HFF-Myc (cell line): ENCODE results near the gene PER3.

ENCODE experiments used
- DNase-seq: peaks from one replicate; pipeline ENCODE4 v3.0.0-alpha.2; 2011; ENCODE audit warnings: low read depth; ENCODE audit errors: extremely low read depth
- H3K4me3 ChIP-seq: replicated peaks from 2 replicates; pipeline ENCODE4 v1.5.1; 2011; ENCODE audit warnings: low read depth, mild to moderate bottlenecking, control low read depth, low read length
- TF ChIP-seq, protein P1 (sequence below): IDR thresholded peaks from 2 replicates; pipeline ENCODE4 v1.5.1; 2012; ENCODE audit warnings: mild to moderate bottlenecking, low read depth, low read length, control low read depth; ENCODE audit errors: missing control alignments

PER3 gene

DNA sequence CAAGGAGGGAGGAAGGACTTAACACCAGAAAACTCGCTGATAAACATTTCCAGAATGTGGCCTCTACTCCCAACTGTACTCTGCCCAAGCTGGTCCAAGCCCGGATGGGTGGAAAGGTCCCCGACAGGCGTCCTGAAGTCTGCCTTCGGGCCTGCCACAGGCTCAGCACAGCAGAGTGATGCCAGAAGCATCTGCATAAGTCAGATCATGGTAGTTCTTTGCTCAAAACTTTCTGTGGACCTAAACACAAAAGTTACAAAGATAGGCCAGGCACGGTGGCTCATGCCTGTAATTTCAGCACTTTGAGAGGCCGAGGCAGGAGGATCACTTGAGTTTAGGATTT, 69.6 kb downstream of the PER3 start:
- no peak overlapping the region for H3K4me3 ChIP-seq
- no peak for DNase-seq
- TF ChIP-seq, protein P1, sequence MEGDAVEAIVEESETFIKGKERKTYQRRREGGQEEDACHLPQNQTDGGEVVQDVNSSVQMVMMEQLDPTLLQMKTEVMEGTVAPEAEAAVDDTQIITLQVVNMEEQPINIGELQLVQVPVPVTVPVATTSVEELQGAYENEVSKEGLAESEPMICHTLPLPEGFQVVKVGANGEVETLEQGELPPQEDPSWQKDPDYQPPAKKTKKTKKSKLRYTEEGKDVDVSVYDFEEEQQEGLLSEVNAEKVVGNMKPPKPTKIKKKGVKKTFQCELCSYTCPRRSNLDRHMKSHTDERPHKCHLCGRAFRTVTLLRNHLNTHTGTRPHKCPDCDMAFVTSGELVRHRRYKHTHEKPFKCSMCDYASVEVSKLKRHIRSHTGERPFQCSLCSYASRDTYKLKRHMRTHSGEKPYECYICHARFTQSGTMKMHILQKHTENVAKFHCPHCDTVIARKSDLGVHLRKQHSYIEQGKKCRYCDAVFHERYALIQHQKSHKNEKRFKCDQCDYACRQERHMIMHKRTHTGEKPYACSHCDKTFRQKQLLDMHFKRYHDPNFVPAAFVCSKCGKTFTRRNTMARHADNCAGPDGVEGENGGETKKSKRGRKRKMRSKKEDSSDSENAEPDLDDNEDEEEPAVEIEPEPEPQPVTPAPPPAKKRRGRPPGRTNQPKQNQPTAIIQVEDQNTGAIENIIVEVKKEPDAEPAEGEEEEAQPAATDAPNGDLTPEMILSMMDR = no peak

DNA sequence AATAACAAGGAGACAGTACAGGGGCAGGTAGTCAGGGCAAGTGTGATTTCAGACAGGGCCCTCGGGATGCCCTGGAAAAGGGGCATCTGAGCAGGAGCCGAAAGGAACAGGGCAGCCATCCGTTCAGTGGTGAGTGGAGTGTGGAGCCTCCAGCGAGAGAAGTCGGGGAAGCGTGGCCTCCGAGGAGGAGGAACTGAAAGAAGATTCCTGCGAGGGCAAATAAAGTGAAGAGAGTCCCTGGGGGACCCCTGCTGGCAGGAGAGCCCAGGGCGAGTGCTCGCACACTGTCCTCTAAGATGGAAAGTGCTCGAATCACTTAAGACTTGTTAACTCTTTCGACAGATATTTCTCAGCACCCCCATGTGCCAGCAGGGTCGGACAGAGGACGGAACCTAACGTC, 72.3 kb downstream of the PER3 start:
- DNase-seq = no peak
- TF ChIP-seq, protein P1 = peak; percentile 40
- H3K4me3 ChIP-seq = no peak overlapping the region

DNA sequence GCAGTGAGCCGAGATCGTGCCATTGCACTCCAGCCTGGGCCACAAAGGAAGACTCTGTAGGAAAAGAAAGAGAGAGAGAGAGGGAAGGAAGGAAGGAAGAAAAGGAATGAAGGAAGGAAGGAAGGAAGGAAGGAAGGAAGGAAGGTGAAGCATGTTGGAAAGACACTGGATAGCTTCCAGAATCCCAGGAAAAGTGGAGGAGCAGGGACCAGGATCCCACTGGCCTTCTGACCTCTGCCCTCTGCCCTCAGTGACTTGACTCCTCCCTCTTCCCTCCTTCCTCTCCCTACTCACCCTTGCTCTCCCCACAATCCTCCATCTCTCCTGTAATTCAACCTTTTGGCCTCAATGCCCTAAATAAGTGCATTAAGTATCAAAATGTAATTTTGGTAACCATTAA, 72.9 kb downstream of the PER3 start:
- TF ChIP-seq, protein P1 = no peak
- H3K4me3 ChIP-seq = no peak overlapping the region
- no peak for DNase-seq

DNA sequence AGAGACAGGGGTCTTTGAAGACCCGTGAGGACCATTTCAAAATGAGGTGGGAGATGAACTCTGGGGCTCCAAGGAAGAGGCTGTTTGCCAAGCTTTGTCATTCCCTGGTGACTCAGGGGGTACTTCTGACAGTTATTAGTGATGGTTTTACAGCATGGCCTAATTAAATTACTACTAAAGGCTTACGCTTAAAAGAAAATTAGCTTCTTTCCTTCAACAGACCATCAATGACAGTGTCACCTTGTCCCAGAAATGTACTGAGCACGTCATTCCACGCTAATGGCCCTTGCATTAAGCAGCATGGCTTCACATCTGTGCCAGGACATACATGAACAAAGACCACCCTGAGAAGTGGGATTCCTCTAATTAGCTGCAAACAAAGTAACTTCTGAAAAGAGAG, 73.9 kb downstream of the PER3 start:
- TF ChIP-seq, protein P1 = no peak
- no peak overlapping the region for H3K4me3 ChIP-seq
- DNase-seq = no peak

DNA sequence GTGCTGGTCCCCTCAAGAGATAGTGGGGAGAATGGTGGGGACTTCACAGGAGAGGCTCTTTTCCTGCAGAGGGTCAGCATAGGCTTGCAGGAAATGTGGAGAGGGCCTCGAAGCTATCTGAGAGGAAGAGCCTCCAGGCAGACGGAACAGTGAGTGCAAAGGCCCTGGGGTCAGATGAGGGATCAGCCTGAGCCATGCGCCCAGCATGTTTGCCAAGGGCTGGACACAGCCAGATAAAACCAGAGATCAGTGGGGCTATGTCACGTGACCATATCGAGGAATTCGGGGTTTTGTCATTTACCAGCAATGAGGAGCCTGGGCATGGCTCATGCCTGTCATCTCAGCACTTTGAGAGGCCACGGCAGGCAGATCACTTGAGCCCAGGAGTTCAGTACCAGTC, 75.3 kb downstream of the PER3 start:
- no peak for DNase-seq
- H3K4me3 ChIP-seq = no peak overlapping the region
- TF ChIP-seq, protein P1 = no peak

DNA sequence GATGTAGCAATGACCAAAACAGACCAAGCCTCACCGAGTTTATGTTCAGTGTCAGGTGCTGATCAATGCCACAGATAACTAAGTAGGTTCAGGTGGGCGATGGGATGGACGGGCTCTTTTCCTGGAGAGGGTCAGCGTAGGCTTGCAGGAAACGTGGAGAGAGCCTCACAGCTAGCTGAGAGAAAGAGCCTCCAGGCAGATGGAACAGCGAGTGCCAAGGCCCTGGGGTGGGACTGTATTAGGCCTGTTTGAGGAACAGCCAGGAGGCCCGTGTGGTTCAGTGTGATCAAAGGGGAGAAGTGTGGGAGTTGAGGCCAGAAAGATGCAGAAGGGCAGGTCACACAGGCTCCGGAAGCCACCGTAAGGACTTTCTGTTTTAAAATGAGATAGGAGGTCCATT, 76.0 kb downstream of the PER3 start:
- H3K4me3 ChIP-seq = no peak overlapping the region
- no peak for DNase-seq
- TF ChIP-seq, protein P1 = no peak

DNA sequence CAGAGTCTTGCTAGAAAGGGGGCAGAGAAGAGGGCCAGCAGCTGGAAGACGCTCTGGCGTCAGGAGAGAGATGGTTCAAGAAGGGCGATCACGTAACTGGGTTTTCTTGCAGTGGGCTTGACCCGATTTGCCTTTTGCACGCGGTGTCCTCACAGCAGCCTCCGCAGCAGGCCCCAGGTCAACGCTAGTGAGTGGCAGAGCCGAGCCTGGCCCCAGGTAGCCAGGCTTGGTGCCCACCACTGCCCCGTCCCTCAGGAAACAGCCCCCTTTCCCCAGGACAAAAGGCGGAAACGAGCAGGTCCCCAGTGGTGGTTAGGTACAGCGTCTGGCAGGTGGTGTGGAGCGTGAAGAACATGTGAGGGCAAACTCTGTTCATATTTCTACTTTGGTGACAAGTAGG, 77.4 kb downstream of the PER3 start:
- no peak overlapping the region for H3K4me3 ChIP-seq
- TF ChIP-seq, protein P1 = no peak
- no peak for DNase-seq
